HCEC 1CT (cell line): Measurements from ENCODE around the gene SKI.
"Not testable (repeated sequence)": the region's sequence is repeated elsewhere in the genome, so short reads cannot be mapped to it uniquely, and the experiment has no call there.

Experiments
- DNase-seq: peaks from one replicate; pipeline ENCODE4 v3.0.0-alpha.2; 2017

SKI gene

GRCh38 chr1:2231532-2232254, 3.6 kb downstream of the SKI start:
- peak; percentile 79 for DNase-seq

DNA sequence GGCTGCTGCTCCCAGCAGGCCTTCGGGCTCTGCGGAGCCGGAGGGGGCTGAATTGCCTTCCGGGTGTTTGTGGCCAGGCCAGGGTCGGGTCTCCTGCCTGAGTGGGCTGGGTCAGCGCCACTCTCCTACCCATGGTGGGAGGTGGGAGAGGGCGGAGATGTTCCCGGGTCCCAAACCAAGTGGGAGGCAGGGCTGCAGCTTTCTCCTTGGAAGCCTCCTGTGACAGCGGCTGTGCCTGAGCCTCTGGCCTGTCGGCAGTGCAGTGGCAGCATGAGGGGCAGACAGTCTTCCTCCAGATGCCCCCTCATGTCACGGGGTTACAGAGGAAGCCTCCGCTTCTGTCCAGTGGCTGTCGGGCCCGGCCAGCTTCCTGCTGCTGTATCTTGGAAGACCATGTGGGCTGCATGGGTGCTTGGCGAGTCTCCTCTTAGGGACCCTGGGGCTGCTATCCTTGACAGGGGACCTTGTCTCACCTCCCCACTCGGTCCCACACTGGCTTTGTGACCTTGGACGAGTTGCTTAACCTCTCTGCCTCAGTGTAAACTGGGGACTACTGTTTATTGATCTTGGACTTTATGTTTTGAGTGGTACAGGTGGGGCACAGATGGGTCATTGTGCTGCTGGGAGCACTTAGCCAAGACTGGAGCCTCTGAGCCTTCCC, 4.3 kb downstream of the SKI start:
- DNase-seq, result no peak

DNA sequence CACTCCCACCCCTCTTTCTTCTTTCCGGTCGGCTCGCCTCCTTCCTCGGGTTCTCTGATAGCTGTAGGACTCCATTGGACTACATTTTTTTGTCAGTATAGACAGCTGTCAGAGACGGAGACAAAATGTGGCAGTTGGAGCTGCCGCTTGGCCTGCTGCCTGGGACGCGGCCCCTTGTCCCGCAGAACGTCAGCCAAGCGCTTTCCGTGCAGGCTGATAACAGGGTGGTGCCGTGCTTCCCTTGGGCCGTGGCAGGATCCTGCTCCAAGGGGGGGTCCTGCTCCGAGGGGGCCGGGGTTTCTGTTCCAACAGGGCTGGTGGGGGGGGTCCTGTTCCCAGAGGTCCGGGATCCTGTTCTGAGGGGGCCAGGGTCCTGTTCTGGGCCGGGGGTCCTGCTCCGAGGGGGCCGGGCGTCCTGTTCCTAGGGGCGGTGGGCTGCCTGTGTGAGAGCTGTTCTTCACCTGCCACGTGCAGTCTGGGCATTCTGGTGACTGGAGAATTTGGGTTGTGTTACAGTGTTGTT, 4.9 kb downstream of the SKI start:
- no peak for DNase-seq

GRCh38 chr1:2233468-2233867, 5.3 kb downstream of the SKI start:
- DNase-seq, result no peak

GRCh38 chr1:2233997-2234761, 6.1 kb downstream of the SKI start:
- DNase-seq, result peak; percentile 96

DNA sequence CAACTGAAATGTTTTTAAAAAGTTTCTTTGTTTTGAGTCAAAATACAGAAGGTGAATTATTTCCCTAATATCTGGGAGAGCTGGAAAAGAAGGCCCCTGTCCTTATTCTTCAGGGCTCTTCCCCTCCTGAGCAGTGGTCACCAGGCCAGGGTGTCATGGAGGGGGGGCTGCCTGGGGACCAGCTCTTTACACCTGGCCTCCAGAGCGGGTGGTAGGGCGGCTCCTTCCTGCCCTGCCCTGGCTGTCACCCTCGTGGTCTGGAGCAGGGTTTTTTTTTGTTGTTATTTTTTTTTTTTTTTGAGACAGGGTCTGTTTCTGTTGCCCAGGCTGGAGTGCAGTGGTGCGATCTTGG, 6.6 kb downstream of the SKI start:
- no peak for DNase-seq

GRCh38 chr1:2235300-2235998, 7.3 kb downstream of the SKI start:
- no peak for DNase-seq

DNA sequence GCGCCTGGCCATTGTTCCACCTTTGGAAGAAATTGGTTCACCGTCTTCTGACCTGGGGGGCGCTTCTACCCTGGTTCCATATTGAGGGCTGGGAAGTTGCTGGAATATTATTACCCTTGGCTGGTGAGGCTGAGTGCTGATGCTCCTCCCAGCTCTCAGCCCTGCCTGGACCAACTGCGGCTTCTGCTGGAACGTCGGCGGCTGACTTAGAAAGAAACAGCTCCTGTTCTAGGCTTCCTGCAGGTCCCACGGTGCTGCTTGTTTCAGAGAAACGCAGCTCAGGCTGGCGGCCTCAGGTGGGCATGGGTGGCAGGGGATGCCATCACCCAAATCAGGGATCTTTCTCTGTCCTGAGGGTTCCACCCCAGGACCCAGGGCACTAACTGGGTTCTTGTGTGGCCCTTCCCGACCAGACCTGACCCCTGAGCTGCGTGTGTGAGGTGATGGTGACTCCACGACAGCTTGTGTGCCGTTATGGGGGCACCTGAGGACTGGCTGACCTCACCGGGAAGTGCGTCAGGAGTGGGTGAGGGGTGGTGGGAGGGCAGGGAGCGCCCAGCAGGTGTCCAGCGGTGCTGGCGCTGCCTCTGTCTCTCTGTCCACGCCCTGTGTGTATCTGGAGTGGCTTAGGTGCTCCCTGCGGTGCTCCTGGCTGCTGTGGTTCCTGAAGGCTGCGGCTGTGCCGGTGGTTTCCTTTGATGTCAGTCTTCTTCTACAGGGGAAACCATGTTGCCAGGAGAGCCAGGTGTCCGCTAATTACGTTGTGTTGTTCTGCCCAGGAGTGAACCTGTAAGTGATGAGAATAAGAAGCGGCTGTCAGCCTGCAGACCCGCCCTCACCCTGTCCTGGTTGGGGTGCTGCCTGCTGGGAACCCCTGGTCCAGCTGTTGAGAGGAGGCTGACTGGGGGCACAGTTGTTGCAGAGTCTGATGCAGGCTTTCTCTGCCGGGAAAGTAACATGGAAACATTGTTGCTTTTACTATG, 8.9 kb downstream of the SKI start:
- DNase-seq, result no peak

DNA sequence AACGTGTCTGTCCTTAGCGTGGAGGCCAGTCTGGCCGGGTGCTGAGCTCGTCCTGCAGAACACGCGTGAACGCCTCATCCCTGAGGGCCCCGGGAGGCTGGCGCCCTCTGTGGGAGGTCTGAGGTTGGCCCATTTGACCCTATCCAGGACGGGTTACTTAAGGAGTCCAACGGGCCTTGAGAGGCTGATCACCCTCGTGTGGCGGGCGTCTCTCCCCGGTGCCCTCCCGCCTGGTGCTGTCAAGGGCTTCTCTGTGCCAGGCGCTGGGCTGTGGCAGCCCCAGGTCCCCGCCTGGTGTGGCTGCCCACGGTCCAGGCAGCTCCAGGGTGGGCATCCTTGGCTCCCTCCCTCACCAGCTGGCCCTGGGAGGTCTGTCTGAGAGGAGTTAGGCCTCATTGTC, 9.7 kb downstream of the SKI start:
- no peak for DNase-seq

DNA sequence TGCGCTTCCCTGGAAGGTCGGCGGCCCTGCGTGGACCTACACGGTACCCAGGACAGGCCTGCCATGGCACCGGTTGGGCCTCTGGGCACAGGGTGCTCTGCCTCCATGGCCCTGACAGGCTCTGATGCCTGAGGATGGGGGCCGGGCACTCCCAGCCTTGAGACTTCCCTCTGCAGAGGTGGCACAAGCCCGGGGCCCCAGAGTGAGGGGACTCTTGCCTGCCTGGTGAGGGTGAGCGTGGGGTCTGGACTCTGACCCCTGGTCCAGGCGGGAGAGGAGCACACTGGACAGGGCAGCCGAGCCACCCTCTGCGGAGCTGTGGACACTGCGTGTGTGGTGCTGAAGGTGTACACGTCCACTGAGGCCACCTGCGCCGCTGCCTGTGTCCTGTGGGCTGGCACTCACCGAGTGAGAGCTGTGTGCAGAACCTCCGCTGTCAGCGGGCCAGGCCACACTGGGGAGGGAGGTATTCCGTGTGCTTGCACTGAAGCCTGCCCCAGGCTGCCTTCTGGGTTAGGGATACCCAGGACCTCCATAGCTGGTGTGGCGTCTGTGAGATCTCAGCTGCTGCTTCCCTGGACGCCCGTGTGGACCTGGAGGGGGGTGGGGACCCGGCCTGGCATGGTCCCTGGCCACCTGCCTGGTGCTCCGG, 10.4 kb downstream of the SKI start:
- no peak for DNase-seq

- DNase-seq, result no peak
Observed at GRCh38 chr1:2239013-2239370, 10.9 kb downstream of the SKI start.

DNA sequence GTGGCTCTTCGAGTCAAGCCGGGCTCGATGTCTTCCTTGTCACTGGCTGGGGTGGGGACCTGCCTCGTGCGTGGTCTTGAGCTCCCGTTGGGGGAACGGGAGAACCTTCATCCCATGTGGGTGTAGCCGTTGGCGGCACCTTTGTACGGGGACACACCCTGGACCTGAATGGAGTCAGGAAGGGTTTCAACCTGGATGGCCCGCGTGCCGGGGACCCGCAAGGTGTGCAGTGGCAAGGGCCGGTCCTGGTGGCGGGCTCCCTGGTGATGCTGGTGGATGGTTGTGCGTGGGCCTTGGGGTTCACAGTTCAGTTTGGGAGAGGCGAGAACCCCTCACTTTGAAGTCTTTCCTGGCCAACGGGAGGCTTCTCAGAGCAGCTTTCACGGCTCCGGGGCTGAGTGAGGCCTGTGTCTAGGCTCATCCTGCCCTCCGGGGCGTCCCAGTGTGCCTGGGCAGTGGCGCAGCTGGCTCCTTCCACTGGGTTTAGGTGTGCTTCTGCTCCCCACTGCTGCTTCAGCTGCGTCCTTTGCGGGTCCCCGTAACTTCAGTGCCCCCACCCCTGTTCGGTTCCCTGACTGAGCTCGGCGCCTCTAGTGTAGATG, 11.4 kb downstream of the SKI start:
- DNase-seq, result no peak

DNA sequence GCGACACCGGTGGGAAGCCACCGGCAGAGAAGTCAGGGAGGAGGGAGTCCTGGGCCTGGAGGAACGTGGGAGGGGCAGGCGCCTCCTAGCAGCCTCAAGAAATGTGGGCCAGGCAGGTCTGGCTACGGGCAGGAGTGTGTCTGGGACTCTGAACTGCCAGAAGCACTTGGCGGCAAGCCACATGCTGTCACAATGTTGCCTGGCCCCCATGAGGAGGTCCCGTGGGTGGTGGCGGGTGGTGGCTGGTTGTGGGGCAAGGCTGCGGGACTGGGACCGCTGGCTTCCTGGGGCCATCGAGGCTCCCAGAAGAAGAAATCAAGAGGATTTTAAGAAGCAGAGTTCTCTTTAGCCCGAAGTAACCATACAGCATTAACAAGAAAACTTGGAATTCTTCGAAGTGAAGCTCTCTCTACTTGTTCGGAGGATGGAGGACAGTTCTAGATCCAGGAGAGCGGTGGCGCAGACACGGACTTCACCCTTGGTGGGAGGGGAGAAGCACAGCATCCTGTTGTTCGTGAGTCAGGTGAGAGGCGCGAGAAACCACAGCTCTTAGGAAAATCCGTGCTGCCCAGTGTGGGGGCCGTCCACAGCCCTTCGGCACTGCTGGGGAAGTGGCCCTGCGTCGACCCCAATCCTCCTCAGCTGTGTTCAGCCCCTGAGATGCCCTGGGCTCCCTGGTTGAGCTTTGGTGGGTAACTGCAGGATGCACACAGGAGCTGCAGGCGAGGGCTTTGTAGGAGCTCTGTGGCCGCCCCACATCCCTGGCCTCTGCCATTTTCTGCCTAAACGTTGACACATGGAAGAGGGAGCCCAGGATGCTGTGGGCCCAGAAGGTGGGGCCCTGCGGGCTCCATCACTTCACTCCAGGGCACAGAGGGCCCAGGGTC, 12.4 kb downstream of the SKI start:
- DNase-seq, result no peak

GRCh38 chr1:2241820-2242219, 13.7 kb downstream of the SKI start:
- DNase-seq, result no peak

DNA sequence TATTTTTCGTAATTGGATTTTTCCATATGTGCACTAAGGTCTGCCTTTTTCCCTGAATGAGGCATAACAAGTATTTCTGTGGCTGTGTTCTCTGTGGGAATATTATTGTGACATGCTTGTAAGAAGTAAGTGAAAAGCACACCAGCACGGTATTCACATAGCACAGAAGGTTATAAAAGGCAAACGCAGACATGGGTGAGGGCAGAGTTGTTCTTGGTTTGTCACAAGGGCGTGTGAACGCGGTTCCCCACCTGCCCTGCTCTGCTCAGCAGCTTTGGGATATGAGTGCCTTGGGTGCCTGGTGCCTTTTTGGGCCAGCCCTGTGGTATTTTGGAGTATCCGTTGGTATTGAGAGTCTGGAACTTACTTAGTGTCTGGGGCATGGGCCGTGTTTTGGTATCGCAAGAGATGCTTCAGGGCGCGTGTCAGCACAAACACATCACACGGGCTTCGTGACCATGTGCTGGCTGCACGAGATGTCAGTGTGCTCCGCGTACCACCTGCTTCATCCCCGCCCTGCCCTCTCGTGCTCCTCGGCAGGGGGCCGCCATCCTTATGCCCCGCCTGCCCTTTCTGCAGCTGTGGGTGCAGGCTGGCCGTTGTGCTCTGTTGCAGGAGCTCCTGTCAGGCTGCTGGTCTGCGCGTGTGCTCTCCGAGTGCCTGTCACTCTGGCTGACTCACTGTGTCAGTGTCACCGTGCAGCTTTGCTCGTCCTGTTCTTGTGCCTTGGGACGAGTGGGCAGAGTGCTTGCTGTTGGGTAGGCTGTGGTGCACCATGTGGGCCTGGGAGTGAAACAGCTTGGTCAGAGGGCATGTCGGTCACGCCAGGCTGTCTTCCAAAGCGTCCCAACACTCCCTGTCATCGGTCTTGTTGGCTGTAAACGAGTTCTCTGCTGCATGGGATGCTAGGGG, 15.0 kb downstream of the SKI start:
- DNase-seq, result no peak

DNA sequence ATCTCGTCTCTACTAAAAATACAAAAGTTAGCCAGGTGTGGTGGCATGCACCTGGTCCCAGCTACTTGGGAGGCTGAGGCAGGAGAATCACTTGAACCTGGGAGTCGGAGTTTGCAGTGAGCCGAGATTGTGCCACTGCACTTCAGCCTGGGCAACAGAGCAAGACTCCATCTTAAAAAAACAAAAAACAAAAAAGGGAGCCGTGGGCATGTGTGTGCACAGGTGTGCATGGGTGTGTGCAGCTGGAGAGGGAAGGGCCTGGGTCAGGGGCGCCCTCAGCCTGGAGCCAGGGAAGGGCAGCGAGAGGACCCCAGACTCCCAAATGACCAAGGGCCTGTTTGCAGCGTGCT, 18.9 kb downstream of the SKI start:
- DNase-seq, result not testable (repeated sequence)

DNA sequence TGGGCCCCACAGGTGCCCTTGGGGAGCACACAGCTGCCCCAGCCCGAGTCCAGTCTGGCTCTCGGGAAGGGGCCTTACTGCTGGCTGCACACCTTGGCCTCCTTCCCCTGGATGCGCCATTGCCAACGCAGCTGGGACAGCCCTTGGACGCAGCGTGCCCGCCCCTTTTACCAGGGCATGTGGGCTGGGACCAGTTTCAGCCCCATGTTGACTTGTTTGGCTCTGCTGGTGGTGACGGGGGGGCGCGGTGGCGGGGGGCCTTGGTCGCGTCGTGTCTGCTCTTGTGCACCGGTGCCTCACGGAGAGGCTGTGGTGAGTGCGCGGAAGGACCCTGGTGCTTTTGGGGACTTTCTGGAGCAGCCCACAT, 19.6 kb downstream of the SKI start:
- no peak for DNase-seq

- DNase-seq, result no peak
Observed at GRCh38 chr1:2248127-2248826, 20.2 kb downstream of the SKI start.
